Heart right ventricle (tissue), 16 donors: ENCODE data around the gene CDKAL1. TPM values are rescaled to one million over a fixed set of nuclear protein-coding genes. Genes with fewer than 3 reads are reported as not detected.

Source experiments
- ATAC-seq, 8 donors: fragments of 200-7000 bp; cut with Tn5 transposase; one replicate each; pipeline ENCODE4 v1.9.1; 2020; ENCODE audit warnings: mild to moderate bottlenecking in 8 of 8, moderate library complexity in 8 of 8, moderate number of reproducible peaks in 1 of 8
- DNase-seq, 2 donors: peaks; one replicate each; pipeline ENCODE4 v3.0.0-alpha.2; 2020
- H3K27ac ChIP-seq, 10 donors: fragments of 200-600 bp; sonication (generic) in 2 of 10; one replicate each; pipeline versions ENCODE4 v1.5.0 to v1.8.0; 2020 to 2022; ENCODE audit warnings: mild to moderate bottlenecking in 3 of 10
- H3K27me3 ChIP-seq, 7 donors: fragments of 200-600 bp; one replicate each; pipeline ENCODE4 v1.8.0; 2021 to 2022; ENCODE audit warnings: mild to moderate bottlenecking in 2 of 7
- H3K36me3 ChIP-seq, 9 donors: fragments of 200-600 bp; sonication (generic) in 1 of 9; one replicate each; pipeline versions ENCODE4 v1.5.0 to v1.8.0; 2020 to 2022; ENCODE audit warnings: mild to moderate bottlenecking in 2 of 9
- H3K4me1 ChIP-seq, 9 donors: fragments of 200-600 bp; sonication (generic) in 1 of 9; one replicate each; pipeline versions ENCODE4 v1.5.0 to v1.8.0; 2020 to 2022; ENCODE audit warnings: mild to moderate bottlenecking in 4 of 9
- H3K4me3 ChIP-seq, 10 donors: fragments of 200-600 bp; sonication (generic) in 2 of 10; one replicate each; pipeline versions ENCODE4 v1.5.0 to v1.8.0; 2020 to 2022; ENCODE audit warnings: mild to moderate bottlenecking in 7 of 10, moderate library complexity in 2 of 10
- H3K9me3 ChIP-seq, 11 donors: fragments of 200-600 bp in 10 of 11; sonication (generic) in 2 of 11; one replicate each; pipeline versions ENCODE4 v1.5.0 to v1.8.0; 2013 to 2022; ENCODE audit warnings: mild to moderate bottlenecking in 2 of 11, control low read depth in 1 of 11, moderate library complexity in 1 of 11
- CTCF ChIP-seq, 9 donors: fragments of 200-600 bp; sonication (generic) in 2 of 9; IDR thresholded peaks; one replicate each; pipeline versions ENCODE4 v1.5.0 to v1.8.0; 2021 to 2022; ENCODE audit warnings: antibody characterized with exemption in 9 of 9, mild to moderate bottlenecking in 5 of 9, moderate library complexity in 1 of 9
- WGBS, 2 donors: extraction: QIAGEN DNeasy Blood & Tissue Kit; methylation state at CpG; one replicate each; pipeline ENCODE4 v1.1.7; 2013; ENCODE audit warnings: inconsistent platforms in 1 of 2; 5-methylcytosine and 5-hydroxymethylcytosine counted together
- intact Hi-C, 10 donors: fragments of 100-400 bp; cut with DNase I; formaldehyde crosslinking; loops; one replicate each; pipeline versions ENCODE4 v1.11.1 to v1.14.2; 2022
- polyA plus RNA-seq, 2 donors: library from polyadenylated mRNA; stranded (reverse); fragments of 200-250 nt; gene quantifications; one replicate each; pipeline ENCODE4 v1.2.3, GENCODE V29; 2013
- total RNA-seq, 10 donors: library from RNA; stranded (reverse); fragmentation: NEBNext Ultra II Directional in 3 of 10; extraction: Animal tissue kit (Norgen Biotek cat#: 25700) in 3 of 10; gene quantifications; one replicate each; pipeline versions ENCODE4 v1.2.1 to v1.2.4, GENCODE V29; 2021 to 2023
- donor health status: Arrhythmogenic right ventricular cardiomyopathy.
- donor health status: ischemic (EF 13 %, LVEDD 7.1; RV severe dilation, severe dysfunction).
- donor health status: healthy with polysubstance abuse.
- donor health status: DM: no; HTN: yes; CAD: no.
- donor health status: DM: no; HTN: no; CAD: no.
- donor health status: ischemic (EF 25% LVEDD 6.9; RV normal size, moderate dysfunction).
- donor health status: ischemic (EF 25% LVEDD 5.7; RV mildly dilated, moderate dysfunction).
- donor health status: healthy.
- donor health status: DM: yes; HTN: yes; CAD: no.
- donor health status: Ischemic cardiomyopathy.
- donor health status: ischemic (EF 35%, LVEDD 5.7; RV mildly dilated, moderate dysfunction).
- donor health status: nonischemic (EF 11% LVEDD 7.7; RV severe dilation, severe dysfunction).
- donor health status: DM: yes; HTN: yes; CAD: no.
- donor health status: PGD.
- donor health status: ischemic (EF 29% LVEDD 5.4; RV normal size, mild dysfunction).
- donor health status: nonischemic (EF 23%, LVEDD 6.1; RV moderate dilation, normal function).

Gene CDKAL1
- total and polyA plus RNA-seq, 12 donors: 3.2 to 14.0 (median 10.6) TPM

- TF ChIP-seq CTCF (IDR thresholded peaks at IDR 0.05): peak; percentile 14 to 80 (median 70)
- Histone ChIP-seq H3K36me3 (no peaks in the 10 kb centered on the region), H3K9me3 (no peaks in the 10 kb centered on the region), H3K27ac (no peak overlapping the region), H3K4me3 (no peak overlapping the region), H3K4me1 (peaks cover 0 to 8% (median 5%) of the 10 kb centered on the region in 9 donors), H3K27me3 (no peaks in the 10 kb centered on the region)
- intact Hi-C loops: loop anchor here in 9 of 10 donors (2.0 to 5.0 kb wide), 3 partner anchors 1023 to 1028 kb away; partner anchors contain the start of gene SOX4 (in 1 of the 9)
- DNase-seq (no peak), ATAC-seq (no peak)
These were observed 30.0 kb downstream of the CDKAL1 start for GRCh38 chr6:20564269-20564668.

DNA sequence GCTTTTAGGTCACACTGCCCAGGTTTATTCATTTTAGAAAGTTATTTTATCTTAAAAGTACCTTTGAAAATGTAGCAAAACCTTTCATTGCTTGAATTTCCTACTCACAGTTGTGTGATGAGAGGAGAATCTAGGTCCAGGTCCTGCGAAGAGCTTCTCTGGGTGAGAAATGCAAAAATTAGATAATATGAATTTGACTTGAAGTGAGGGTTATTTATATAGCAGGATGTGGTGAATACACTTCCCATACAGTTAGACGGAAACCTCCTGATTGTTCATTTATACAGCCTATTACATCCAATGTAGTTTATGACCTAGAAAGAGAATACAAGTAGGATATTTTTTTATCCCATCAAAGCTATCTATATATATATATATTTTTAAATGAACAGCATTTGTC is 30.5 kb downstream of the CDKAL1 start:
- WGBS, 2 donors: 75 to 86% methylated on average over 2 of the region's 2 CpGs
- intact Hi-C loops: loop anchor here in 9 of 10 donors (2.0 to 5.0 kb wide), 3 partner anchors 1023 to 1028 kb away; partner anchors contain the start of gene SOX4 (in 1 of the 9)
- no peak for ATAC-seq
- no peak overlapping the region for H3K27ac ChIP-seq
- H3K27me3 ChIP-seq: no peaks in the 10 kb centered on the region
- TF ChIP-seq CTCF (IDR thresholded peaks at IDR 0.05): no peak
- peaks cover 0 to 8% (median 5%) of the 10 kb centered on the region in 9 donors for H3K4me1 ChIP-seq
- no peak for DNase-seq
- no peak overlapping the region for H3K4me3 ChIP-seq
- no peaks in the 10 kb centered on the region for H3K36me3 ChIP-seq
- no peaks in the 10 kb centered on the region for H3K9me3 ChIP-seq

- intact Hi-C loops: loop anchor here in 3 of 10 donors (2.0 kb wide), 1 partner anchor 1023 kb away; no protein-coding TSS in a partner anchor
- Histone ChIP-seq H3K9me3 (no peaks in the 10 kb centered on the region), H3K4me3 (no peak overlapping the region), H3K27me3 (no peaks in the 10 kb centered on the region), H3K4me1 (peaks cover 0 to 2% (median 0%) of the 10 kb centered on the region in 9 donors), H3K36me3 (no peaks in the 10 kb centered on the region), H3K27ac (no peak overlapping the region)
- WGBS, 2 donors: 95 to 96% methylated on average over 2 of the region's 2 CpGs
- no peak for TF ChIP-seq CTCF (IDR thresholded peaks at IDR 0.05)
- DNase-seq (no peak), ATAC-seq (no peak)
These were observed 31.1 kb downstream of the CDKAL1 start for GRCh38 chr6:20565342-20565741.

- ATAC-seq (no peak), DNase-seq (no peak)
- Histone ChIP-seq H3K9me3 (no peaks in the 10 kb centered on the region), H3K4me3 (no peak overlapping the region), H3K27ac (no peak overlapping the region), H3K27me3 (no peaks in the 10 kb centered on the region), H3K4me1 (no peaks in the 10 kb centered on the region), H3K36me3 (no peaks in the 10 kb centered on the region)
- intact Hi-C loops: no loop called here
- TF ChIP-seq CTCF (IDR thresholded peaks at IDR 0.05): no peak
- 91 to 93% methylated on average over 3 of the region's 3 CpGs for WGBS, 2 donors
These were observed 31.9 kb downstream of the CDKAL1 start for GRCh38 chr6:20566109-20566508.
